PC-3 (cell line): ENCODE measurements around the gene CAPSL.

Experiments used
- EZH2 ChIP-seq: fragments of 300-600 bp; sonication (generic); IDR thresholded peaks from one replicate; pipeline ENCODE4 v1.6.1; 2017; ENCODE audit warnings: antibody characterized with exemption, mild to moderate bottlenecking, low read length; ENCODE audit not compliant: unreplicated experiment
- EZH2phosphoT487 ChIP-seq: fragments of 300-600 bp; sonication (generic); IDR thresholded peaks from 2 replicates; pipeline ENCODE4 v1.6.1; 2018; ENCODE audit warnings: mild to moderate bottlenecking, antibody characterized with exemption, low read length, borderline replicate concordance
- TF ChIP-seq, protein P1 (sequence below): fragments of 300-600 bp; sonication (generic); conservative IDR thresholded peaks from 2 replicates; pipeline ENCODE4 v1.5.1; 2017; ENCODE audit warnings: antibody characterized with exemption, low read depth, mild to moderate bottlenecking, low read length

DNA sequence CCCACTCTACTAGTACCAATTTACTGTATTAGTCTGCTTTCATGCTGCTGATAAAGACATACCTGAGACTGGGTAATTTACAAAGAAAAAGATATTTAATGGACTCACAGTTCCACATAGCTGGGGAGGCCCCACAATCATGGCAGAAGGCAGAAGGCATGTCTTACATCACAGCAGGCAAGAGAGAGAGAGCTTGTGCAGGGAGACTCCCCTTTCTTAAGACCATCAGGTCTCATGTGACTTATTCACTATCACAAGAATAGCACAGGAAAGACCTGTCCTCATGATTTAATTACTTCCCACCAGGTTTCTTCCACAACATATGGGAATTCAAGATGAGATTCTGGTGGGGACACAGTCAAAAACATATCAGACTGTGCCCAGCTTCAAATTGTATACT is 41.3 kb upstream of the CAPSL start:
- TF ChIP-seq, protein P1, sequence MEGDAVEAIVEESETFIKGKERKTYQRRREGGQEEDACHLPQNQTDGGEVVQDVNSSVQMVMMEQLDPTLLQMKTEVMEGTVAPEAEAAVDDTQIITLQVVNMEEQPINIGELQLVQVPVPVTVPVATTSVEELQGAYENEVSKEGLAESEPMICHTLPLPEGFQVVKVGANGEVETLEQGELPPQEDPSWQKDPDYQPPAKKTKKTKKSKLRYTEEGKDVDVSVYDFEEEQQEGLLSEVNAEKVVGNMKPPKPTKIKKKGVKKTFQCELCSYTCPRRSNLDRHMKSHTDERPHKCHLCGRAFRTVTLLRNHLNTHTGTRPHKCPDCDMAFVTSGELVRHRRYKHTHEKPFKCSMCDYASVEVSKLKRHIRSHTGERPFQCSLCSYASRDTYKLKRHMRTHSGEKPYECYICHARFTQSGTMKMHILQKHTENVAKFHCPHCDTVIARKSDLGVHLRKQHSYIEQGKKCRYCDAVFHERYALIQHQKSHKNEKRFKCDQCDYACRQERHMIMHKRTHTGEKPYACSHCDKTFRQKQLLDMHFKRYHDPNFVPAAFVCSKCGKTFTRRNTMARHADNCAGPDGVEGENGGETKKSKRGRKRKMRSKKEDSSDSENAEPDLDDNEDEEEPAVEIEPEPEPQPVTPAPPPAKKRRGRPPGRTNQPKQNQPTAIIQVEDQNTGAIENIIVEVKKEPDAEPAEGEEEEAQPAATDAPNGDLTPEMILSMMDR = no peak
- TF ChIP-seq EZH2phosphoT487 (no peak), EZH2 (no peak)
